Muscle layer of colon (tissue), 2 donors: Measurements from ENCODE around the gene SPEN.

Experiments used
- H3K27ac ChIP-seq: one replicate; pipeline ENCODE4 v1.7.0; 2013; ENCODE audit warnings: low read depth, mild to moderate bottlenecking, low read length, moderate library complexity
- H3K27me3 ChIP-seq, 2 donors: one replicate each; pipeline ENCODE4 v1.7.0; 2013; ENCODE audit warnings: low read length in 2 of 2, mild to moderate bottlenecking in 2 of 2; ENCODE audit not compliant: insufficient read depth in 2 of 2, control insufficient read depth in 1 of 2
- H3K36me3 ChIP-seq: one replicate; pipeline ENCODE4 v1.7.0; 2013; ENCODE audit warnings: mild to moderate bottlenecking, low read length; ENCODE audit not compliant: insufficient read depth
- H3K4me1 ChIP-seq: one replicate; pipeline ENCODE4 v1.7.0; 2013; ENCODE audit warnings: mild to moderate bottlenecking, low read length; ENCODE audit not compliant: insufficient read depth
- H3K4me3 ChIP-seq, 2 donors: one replicate each; pipeline ENCODE4 v1.7.0; 2013; ENCODE audit warnings: low read length in 2 of 2, low read depth in 1 of 2, mild to moderate bottlenecking in 1 of 2, moderate library complexity in 1 of 2
- H3K9ac ChIP-seq: one replicate; pipeline ENCODE4 v1.7.0; 2013; ENCODE audit warnings: low read length
- H3K9me3 ChIP-seq: one replicate; pipeline ENCODE4 v1.7.0; 2013; ENCODE audit warnings: mild to moderate bottlenecking, low read length
- donor health status: abdominal sarcoma.
- donor health status: Adenocarcinoma of cecum.

SPEN gene

DNA sequence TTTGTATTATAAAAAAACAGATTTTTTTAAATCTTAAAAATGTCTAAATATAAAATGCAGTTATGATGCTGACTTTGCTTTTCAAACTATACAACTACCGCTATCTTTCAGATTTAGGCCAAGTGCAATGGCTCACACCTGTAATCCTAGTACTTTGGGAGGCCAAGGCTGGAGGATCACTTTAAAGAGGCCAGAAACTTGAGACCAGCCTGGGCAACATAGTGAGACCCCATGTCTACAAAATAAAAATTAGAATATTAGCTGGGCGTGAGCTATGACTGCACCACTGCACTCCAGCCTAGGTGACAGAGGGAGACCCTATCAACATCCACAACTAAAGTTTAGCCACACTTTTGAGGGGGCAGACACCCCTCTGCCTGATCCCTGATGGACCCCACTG, 108.0 kb downstream of the SPEN start:
- Histone ChIP-seq H3K27ac (no peak overlapping the region), H3K4me1 (peaks cover 50% of the 10 kb centered on the region)

GRCh38 chr1:15956150-15956549, 108.6 kb downstream of the SPEN start:
- Histone ChIP-seq H3K27ac (peak overlapping the region; percentile 16), H3K4me1 (peaks cover 44% of the 10 kb centered on the region)

More for the DNA sequence above, 108.0 kb downstream of the SPEN start:
- no peaks in the 10 kb centered on the region for H3K27me3 ChIP-seq
- H3K9me3 ChIP-seq = no peaks in the 10 kb centered on the region
- no peak overlapping the region for H3K9ac ChIP-seq
- H3K36me3 ChIP-seq = no peaks in the 10 kb centered on the region
- H3K4me3 ChIP-seq = no peak overlapping the region

GRCh38 chr1:15957221-15958095, 110.0 kb downstream of the SPEN start:
- Histone ChIP-seq H3K9ac (no peak overlapping the region), H3K9me3 (no peaks in the 10 kb centered on the region), H3K27me3 (no peaks in the 10 kb centered on the region), H3K36me3 (no peaks in the 10 kb centered on the region), H3K27ac (no peak overlapping the region), H3K4me1 (peaks cover 31% of the 10 kb centered on the region), H3K4me3 (no peak overlapping the region)

More at GRCh38 chr1:15956150-15956549, 108.6 kb downstream of the SPEN start:
- no peaks in the 10 kb centered on the region for H3K36me3 ChIP-seq
- no peak overlapping the region for H3K4me3 ChIP-seq
- no peak overlapping the region for H3K9ac ChIP-seq
- H3K9me3 ChIP-seq = no peaks in the 10 kb centered on the region
- no peaks in the 10 kb centered on the region for H3K27me3 ChIP-seq

- Histone ChIP-seq H3K9ac (no peak overlapping the region), H3K27ac (no peak overlapping the region), H3K4me3 (no peak overlapping the region), H3K9me3 (no peaks in the 10 kb centered on the region), H3K36me3 (no peaks in the 10 kb centered on the region), H3K27me3 (no peaks in the 10 kb centered on the region), H3K4me1 (peaks cover 28% of the 10 kb centered on the region)
Measured at GRCh38 chr1:15958111-15958510, 110.6 kb downstream of the SPEN start.

GRCh38 chr1:15958793-15959192, 111.3 kb downstream of the SPEN start:
- no peak overlapping the region for H3K27ac ChIP-seq
- no peaks in the 10 kb centered on the region for H3K9me3 ChIP-seq
- H3K4me3 ChIP-seq = no peak overlapping the region
- H3K9ac ChIP-seq = no peak overlapping the region
- H3K4me1 ChIP-seq = peaks cover 29% of the 10 kb centered on the region
- no peaks in the 10 kb centered on the region for H3K36me3 ChIP-seq
- no peaks in the 10 kb centered on the region for H3K27me3 ChIP-seq

DNA sequence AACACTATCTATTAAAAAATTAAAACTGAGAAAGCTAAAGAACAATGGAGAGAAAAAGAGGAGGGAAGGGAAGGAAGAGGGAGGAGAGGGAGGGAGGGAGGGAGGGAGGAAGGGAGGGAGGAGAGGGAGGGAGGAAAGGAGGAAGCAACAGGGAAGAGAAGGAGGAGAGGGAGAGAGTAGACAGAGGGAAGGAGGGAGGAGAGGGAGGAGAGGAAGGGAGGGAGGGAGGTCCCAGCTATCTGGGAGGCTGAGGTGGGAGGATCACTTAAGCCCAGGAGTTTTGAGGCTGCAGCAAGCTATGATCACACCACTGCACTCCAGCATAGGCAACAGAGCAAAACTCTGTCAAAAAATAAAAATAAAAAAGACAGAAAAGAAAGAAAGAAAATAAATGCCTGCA, 111.9 kb downstream of the SPEN start:
- H3K4me1 ChIP-seq = peaks cover 32% of the 10 kb centered on the region
- H3K9me3 ChIP-seq = no peaks in the 10 kb centered on the region
- H3K27ac ChIP-seq = no peak overlapping the region
- no peak overlapping the region for H3K9ac ChIP-seq
- no peaks in the 10 kb centered on the region for H3K27me3 ChIP-seq
- no peak overlapping the region for H3K4me3 ChIP-seq
- no peaks in the 10 kb centered on the region for H3K36me3 ChIP-seq

- H3K27me3 ChIP-seq = no peaks in the 10 kb centered on the region
- H3K9me3 ChIP-seq = no peaks in the 10 kb centered on the region
- H3K36me3 ChIP-seq = no peaks in the 10 kb centered on the region
- no peak overlapping the region for H3K27ac ChIP-seq
- H3K4me1 ChIP-seq = peaks cover 32% of the 10 kb centered on the region
- no peak overlapping the region for H3K4me3 ChIP-seq
- H3K9ac ChIP-seq = no peak overlapping the region
Measured at GRCh38 chr1:15959827-15960446, 112.4 kb downstream of the SPEN start.

DNA sequence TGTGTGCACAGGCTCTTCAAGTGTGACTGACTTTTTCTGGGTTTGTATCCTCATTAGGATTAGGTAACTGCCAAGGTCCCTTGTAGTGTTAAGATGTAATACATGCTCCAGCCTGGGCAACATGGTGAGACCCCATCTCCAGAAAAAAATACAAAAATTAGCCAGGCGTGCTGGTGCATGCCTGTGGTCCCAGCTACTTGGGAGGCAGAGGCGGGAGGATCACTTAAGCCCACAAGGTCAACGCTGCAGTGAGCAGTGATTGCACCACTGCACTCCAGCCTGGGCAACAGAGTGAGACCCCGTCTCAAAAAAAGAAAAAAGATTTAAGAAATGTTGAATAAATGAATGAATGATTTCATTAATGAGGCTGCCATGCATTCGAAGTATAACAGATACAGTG, 113.3 kb downstream of the SPEN start:
- H3K27me3 ChIP-seq = no peaks in the 10 kb centered on the region
- no peaks in the 10 kb centered on the region for H3K36me3 ChIP-seq
- H3K4me3 ChIP-seq = no peak overlapping the region
- peaks cover 36% of the 10 kb centered on the region for H3K4me1 ChIP-seq
- H3K27ac ChIP-seq = no peak overlapping the region
- no peaks in the 10 kb centered on the region for H3K9me3 ChIP-seq
- no peak overlapping the region for H3K9ac ChIP-seq

GRCh38 chr1:15961492-15961891, 114.0 kb downstream of the SPEN start:
- Histone ChIP-seq H3K9me3 (no peaks in the 10 kb centered on the region), H3K4me3 (no peak overlapping the region), H3K9ac (no peak overlapping the region), H3K36me3 (no peaks in the 10 kb centered on the region), H3K27ac (no peak overlapping the region), H3K27me3 (no peaks in the 10 kb centered on the region), H3K4me1 (peaks cover 36% of the 10 kb centered on the region)

DNA sequence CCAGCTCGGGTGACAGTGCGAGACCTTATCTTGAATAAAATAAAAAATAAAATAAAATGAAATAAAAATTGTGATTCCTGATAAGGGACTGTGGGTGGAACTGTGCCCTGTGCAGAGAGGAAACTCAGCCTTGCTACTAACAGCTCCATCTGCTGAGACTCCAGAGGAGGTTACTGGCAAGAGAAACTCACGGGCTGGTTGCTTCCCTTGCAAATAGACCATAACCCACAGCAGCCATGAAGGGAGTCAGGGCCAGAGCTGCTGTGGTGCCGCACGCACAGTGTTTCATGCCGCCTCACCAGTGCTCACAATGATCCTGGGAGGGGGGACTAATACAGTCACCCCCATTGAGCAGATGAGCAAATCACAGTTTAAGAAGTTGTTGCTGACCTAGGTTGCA, 114.7 kb downstream of the SPEN start:
- Histone ChIP-seq H3K4me1 (peaks cover 35% of the 10 kb centered on the region), H3K27ac (no peak overlapping the region), H3K27me3 (no peaks in the 10 kb centered on the region), H3K4me3 (no peak overlapping the region), H3K9me3 (no peaks in the 10 kb centered on the region), H3K36me3 (no peaks in the 10 kb centered on the region), H3K9ac (no peak overlapping the region)

DNA sequence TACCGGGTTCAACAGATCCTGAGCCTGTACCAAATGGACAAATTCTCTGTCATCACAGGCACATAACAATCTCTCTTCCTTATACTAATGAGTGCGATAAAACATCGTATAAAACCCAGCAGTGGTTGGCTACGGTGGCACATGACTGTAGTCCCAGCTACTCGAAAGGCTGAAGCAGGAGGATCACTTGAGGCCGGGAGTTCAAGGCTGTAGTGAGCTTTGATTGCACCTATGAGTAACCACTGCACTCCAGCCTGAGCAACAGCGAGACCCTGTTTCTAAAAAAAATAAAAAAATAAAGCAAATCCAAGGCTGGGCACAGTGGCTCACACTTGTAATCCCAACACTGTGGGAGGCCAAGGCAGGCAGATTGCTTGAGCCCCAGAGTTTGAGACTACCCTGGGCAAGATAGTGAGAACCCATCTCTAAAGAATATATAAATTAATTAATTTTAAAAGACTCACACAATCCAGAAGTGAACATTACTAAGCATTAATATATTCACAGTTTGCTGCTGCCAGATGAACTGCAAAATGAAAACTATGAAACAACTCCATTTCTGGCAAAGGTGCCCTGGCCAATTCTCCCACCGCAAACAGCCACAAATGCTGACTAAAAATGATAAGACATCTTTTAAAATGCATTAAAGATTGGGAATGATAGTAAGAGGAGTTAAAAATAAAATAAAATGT, 115.3 kb downstream of the SPEN start:
- peak overlapping the region; percentile 10 for H3K27ac ChIP-seq

More for the DNA sequence above, 115.3 kb downstream of the SPEN start:
- Histone ChIP-seq H3K4me1 (peaks cover 34% of the 10 kb centered on the region), H3K27me3 (no peaks in the 10 kb centered on the region), H3K9me3 (no peaks in the 10 kb centered on the region), H3K4me3 (no peak overlapping the region), H3K9ac (no peak overlapping the region), H3K36me3 (no peaks in the 10 kb centered on the region)
